ENCODE data around the gene PEAK1. TPM values are rescaled to one million over a fixed set of nuclear protein-coding genes. Genes with fewer than 3 reads are reported as not detected.
"Not testable (repeated sequence)": the region's sequence is repeated elsewhere in the genome, so short reads cannot be mapped to it uniquely, and the experiment has no call there.

The PEAK1 gene
- total RNA-seq, 1 donor from 2014 or later = 34.2 TPM

DNA sequence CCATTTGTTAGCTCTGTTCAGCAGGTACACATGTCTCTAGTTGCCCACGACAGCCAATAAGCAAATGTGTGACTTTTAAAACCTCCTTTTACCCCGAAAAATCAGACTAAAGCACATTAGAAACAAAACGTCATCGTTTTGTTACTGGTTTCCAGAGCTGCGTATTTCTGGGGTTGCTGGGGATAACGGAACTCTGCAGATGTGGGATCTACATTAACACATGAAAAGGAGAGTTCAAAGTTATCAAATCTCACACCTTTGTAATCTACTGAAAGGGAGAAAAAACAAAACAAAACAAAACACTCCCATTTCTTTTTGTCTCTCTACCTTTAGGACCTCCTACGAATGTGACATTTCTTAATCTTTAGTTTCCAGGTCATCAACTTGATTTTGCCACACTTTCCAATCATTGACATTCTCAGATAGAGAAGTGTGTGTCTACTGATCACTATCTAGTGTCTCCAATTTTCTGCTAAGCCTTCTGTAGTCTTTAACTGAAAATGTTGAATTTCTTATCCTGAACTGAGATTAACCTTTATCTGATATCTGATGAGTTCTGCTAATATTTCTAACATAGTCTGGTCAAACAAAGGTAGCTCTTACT lies 256.0 kb downstream of the PEAK1 start:
- H3K4me3 Mint-ChIP-seq = no peak overlapping the region
- CTCF ChIA-PET = no interaction called here
- no peak for DNase-seq

GRCh38 chr15:77162872-77163633 lies 256.9 kb downstream of the PEAK1 start:
- Mint-ChIP-seq H3K4me3 (peak overlapping the region; percentile 26), H3K27me3 (no peaks in the 10 kb centered on the region), H3K4me1 (peaks cover 58% of the 10 kb centered on the region), H3K27ac (peak overlapping the region; percentile 85), H3K9me3 (no peaks in the 10 kb centered on the region), H3K36me3 (ENCODE audit: low read depth) (no peaks in the 10 kb centered on the region)
- CTCF ChIA-PET = no interaction called here
- ATAC-seq (ENCODE audit: low read depth) (peak; percentile 49), DNase-seq (no peak)
- TF ChIP-seq, protein P1, sequence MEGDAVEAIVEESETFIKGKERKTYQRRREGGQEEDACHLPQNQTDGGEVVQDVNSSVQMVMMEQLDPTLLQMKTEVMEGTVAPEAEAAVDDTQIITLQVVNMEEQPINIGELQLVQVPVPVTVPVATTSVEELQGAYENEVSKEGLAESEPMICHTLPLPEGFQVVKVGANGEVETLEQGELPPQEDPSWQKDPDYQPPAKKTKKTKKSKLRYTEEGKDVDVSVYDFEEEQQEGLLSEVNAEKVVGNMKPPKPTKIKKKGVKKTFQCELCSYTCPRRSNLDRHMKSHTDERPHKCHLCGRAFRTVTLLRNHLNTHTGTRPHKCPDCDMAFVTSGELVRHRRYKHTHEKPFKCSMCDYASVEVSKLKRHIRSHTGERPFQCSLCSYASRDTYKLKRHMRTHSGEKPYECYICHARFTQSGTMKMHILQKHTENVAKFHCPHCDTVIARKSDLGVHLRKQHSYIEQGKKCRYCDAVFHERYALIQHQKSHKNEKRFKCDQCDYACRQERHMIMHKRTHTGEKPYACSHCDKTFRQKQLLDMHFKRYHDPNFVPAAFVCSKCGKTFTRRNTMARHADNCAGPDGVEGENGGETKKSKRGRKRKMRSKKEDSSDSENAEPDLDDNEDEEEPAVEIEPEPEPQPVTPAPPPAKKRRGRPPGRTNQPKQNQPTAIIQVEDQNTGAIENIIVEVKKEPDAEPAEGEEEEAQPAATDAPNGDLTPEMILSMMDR (IDR thresholded peaks at IDR 0.05) = no peak
- intact Hi-C loops (cut with micrococcal nuclease) = no loop called here
- POLR2A ChIA-PET = interaction anchor here (0.5 to 0.9 kb wide), 3 partner anchors 18 to 966 kb away, joined by 3 to 5 read pairs (median 4); no protein-coding TSS in a partner anchor

More for the DNA sequence above, 256.0 kb downstream of the PEAK1 start:
- ATAC-seq (ENCODE audit: low read depth) = no peak
- POLR2A ChIA-PET = interaction anchor here (0.9 kb wide), 1 partner anchor 18 kb away, joined by 3 read pairs; no protein-coding TSS in a partner anchor
- peaks cover 57% of the 10 kb centered on the region for H3K4me1 Mint-ChIP-seq
- intact Hi-C loops (cut with micrococcal nuclease) = no loop called here
- no peaks in the 10 kb centered on the region for H3K27me3 Mint-ChIP-seq
- no peak overlapping the region for H3K27ac Mint-ChIP-seq
- no peaks in the 10 kb centered on the region for H3K9me3 Mint-ChIP-seq
- peaks cover 1% of the 10 kb centered on the region for H3K36me3 Mint-ChIP-seq (ENCODE audit: low read depth)
- TF ChIP-seq, protein P1 (IDR thresholded peaks at IDR 0.05) = no peak

DNA sequence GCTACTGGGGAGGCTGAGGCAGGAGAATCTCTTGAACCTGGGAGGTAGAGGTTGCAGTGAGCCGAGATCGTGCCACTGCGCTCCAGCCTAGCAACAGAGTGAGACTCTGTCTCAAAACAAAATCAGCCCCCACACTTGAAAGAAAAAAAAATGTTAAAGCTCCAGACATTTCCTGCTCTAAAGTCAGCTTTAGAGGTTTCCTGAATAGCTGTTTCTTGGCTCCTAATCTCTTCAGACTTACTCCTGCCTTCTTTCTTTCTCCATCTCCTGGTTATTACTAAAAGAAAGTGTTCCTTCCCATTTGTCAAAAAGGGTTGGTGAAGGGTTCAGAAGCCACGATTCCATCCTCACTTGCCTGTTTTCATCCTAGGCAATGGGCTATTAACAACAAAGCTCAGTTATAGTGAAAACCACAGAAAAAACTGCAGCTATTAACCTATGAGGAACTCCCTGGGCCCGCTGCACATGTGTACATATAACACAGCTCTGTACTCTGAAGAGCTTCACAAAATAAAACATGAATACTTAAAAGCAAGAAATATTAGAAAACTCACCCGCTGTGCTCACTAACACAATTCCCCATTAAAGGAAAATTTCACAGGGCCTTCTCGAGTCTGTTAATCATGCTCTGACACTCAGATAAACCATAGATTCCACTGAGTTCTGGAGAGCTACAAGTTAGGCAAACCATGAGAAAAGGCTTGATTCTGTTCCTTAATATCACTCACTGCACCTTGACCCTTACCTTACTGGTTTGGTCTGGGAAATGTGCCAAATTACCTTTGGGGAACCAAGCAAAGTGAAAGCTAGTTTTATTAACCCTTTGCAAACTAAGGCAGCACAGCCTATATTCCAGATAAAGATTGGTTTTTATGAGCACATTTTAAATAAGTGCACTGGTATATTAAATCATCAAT lies 259.1 kb downstream of the PEAK1 start:
- DNase-seq (no peak), ATAC-seq (ENCODE audit: low read depth) (peak; percentile 52)
- ChIA-PET POLR2A (interaction anchor here (0.5 to 1.6 kb wide), 6 partner anchors 18 to 1536 kb away, joined by 3 to 5 read pairs (median 4); partner anchors contain the start of gene TSPAN3), CTCF (interaction anchor here (0.7 to 1.1 kb wide), 4 partner anchors 13 to 382 kb away, joined by 3 to 6 read pairs (median 4); no protein-coding TSS in a partner anchor)
- H3K27ac Mint-ChIP-seq = peak overlapping the region; percentile 74
- intact Hi-C loops (cut with micrococcal nuclease) = loop anchor here (2.0 kb wide), 1 partner anchor 20 kb away; no protein-coding TSS in a partner anchor
- TF ChIP-seq, protein P1 (IDR thresholded peaks at IDR 0.05) = no peak
- H3K27me3 Mint-ChIP-seq = no peaks in the 10 kb centered on the region
- peaks cover 51% of the 10 kb centered on the region for H3K4me1 Mint-ChIP-seq
- no peaks in the 10 kb centered on the region for H3K9me3 Mint-ChIP-seq
- H3K4me3 Mint-ChIP-seq = peak overlapping the region; percentile 30
- H3K36me3 Mint-ChIP-seq (ENCODE audit: low read depth) = peaks cover 13% of the 10 kb centered on the region

DNA sequence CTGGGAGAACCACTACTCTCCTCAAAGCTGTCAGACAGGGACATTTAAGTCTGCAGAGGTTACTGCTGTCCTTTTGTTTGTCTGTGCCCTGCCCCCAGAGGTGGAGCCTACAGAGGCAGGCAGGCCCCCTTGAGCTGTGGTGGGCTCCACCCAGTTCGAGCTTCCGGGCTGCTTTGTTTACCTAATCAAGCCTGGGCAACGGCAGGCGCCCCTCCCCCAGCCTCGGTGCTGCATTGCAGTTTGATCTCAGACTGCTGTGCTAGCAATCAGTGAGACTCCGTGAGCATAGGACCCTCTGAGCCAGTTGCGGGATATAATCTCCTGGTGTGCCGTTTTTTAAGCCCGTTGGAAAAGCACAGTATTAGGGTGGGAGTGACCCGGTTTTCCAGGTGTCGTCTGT lies 263.9 kb downstream of the PEAK1 start:
- intact Hi-C loops (cut with micrococcal nuclease); H3K4me3 Mint-ChIP-seq; H3K9me3 Mint-ChIP-seq; ATAC-seq (ENCODE audit: low read depth); CTCF ChIA-PET; DNase-seq; H3K27ac Mint-ChIP-seq; POLR2A ChIA-PET; H3K27me3 Mint-ChIP-seq: not testable (repeated sequence)
- H3K36me3 Mint-ChIP-seq (ENCODE audit: low read depth) = peaks cover 17% of the 10 kb centered on the region
- peaks cover 18% of the 10 kb centered on the region for H3K4me1 Mint-ChIP-seq

DNA sequence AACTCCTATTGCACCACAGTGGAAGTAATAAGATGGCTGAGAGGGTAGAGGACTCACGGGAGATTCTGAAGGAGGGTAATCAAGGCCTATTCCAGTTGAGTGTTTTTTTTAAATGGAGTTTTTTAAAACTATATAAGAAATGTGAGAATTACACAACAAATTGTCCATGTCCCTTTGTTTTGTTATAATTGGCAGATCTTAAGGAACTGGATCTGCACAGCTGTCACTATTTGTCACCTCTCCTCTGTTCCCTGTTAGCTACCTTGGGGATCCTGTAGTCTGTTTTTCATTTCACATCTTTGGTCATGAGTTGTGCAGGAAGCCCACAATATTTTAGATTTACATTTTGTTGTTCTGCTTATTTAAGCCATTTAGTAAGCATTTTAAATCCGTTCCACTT lies 271.7 kb downstream of the PEAK1 start:
- H3K4me1 Mint-ChIP-seq = no peaks in the 10 kb centered on the region
- no peaks in the 10 kb centered on the region for H3K27me3 Mint-ChIP-seq
- POLR2A ChIA-PET = no interaction called here
- no peak overlapping the region for H3K27ac Mint-ChIP-seq
- H3K36me3 Mint-ChIP-seq (ENCODE audit: low read depth) = peaks cover 13% of the 10 kb centered on the region
- DNase-seq (no peak), ATAC-seq (ENCODE audit: low read depth) (no peak)
- intact Hi-C loops (cut with micrococcal nuclease) = no loop called here
- CTCF ChIA-PET = interaction anchor here (1.0 kb wide), 1 partner anchor 13 kb away, joined by 3 read pairs; no protein-coding TSS in a partner anchor
- TF ChIP-seq, protein P1 (IDR thresholded peaks at IDR 0.05) = no peak
- no peak overlapping the region for H3K4me3 Mint-ChIP-seq
- no peaks in the 10 kb centered on the region for H3K9me3 Mint-ChIP-seq
